ACHN (cell line): ENCODE results near the gene IPPK.

Source experiments
- DNase-seq: peaks from one replicate; pipeline ENCODE4 v3.0.0-alpha.2; 2015
- in situ Hi-C: cut with HindIII; loops from 2 replicates; pipeline ENCODE4 v1.10.0; 2017; ENCODE audit warnings: low sequenced_read_pairs, low pct_ligation_motif_present, low pct_unique_long_range_greater_than_20kb

The IPPK gene

DNA sequence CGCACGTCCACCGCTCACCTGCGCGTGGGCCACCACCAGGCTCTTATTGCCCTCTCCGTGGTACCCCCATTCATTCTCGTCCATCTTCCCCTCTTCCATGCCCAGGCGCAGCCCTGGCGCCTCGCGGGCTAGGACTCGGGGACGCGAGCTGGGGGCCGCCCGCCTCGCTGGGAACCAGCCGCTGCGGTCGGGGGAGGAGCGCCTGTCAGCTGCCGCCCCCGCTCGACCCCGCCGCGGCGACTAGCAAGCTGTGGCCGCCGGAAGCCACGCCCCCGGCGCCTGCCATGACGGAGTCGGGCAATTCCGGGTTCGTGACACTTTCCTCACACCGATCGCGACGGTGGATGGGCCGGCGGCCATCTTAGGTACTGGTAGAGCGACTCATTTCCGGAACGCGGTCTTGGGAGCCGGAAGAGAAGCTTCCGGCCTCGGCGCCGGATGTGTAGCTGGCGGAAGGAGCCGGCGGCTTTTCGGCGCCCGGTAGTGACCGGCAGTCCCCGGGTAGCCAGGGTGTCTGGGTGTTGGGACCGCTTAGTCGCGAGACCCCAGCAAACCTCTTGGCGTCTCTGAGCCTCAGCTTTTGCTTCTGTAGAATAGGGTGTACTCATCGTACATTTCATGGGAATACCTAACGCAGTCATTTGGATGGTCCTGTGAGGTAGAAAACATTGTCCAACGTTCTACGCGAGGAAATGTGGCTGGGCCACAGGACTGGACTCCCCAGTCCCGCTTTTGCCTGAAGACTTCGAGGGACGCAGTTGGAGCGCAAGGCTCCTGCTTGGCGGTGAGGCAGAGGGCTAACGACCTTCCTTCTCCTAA, at the start of gene IPPK:
IPPK (minus strand) TSS at position 242 of the 819 bp plus-strand sequence; CDS start at position 99, 143 bp downstream.
- in situ Hi-C loops = no loop called here
- peak; percentile 97 for DNase-seq

GRCh38 chr9:92719028-92719647, 49.2 kb upstream of the IPPK start:
- DNase-seq = no peak
- in situ Hi-C loops = no loop called here

GRCh38 chr9:92718086-92719001, 48.4 kb upstream of the IPPK start:
- in situ Hi-C loops = no loop called here

DNA sequence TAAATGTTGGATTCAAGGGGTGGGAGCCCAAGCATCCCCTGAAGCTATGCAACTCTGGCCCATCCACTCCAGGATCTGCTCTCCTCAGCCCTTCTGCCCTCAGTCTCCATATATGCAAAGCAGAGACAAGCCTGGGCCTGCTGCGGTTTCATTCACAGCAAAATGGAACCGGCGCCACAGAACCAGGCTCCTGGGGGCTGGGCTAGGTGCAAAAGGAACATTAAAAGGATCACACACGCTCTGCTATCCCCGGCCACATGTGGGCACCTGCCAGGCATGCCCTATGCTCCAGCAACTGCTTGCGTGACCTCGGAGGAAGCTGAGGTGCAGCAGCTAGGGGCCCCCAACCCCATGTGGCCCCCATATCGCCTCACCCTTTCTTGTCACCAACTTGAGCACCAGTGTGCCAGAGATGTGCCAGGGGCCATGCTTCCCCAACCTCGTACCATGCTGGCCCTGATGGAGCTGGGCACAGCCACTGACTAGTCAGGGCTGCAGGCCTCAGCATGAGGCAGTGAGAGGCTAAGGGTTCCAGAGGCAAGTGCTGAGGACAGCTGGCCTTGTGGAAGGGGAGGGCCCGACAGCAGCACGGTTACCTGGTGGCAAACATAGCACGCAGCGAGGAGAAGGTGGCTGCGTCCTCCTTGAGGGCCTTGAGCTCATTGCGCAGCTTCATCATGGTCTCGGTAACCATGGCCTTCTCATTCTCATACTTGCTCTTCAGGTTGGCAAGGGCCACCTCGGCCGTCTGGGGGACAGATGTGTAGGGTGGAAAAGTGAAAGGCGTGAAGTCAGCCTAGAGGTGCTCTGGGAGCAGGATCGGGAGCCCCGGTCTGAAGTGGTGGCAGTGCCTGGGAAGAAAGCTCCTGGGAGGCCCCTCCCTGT, 47.5 kb upstream of the IPPK start:
- no peak for DNase-seq
- in situ Hi-C loops = no loop called here

More at GRCh38 chr9:92718086-92719001, 48.4 kb upstream of the IPPK start:
- DNase-seq = no peak

- peak; percentile 44 for DNase-seq
- in situ Hi-C loops = no loop called here
Measured at GRCh38 chr9:92716557-92716956, 46.6 kb upstream of the IPPK start.

DNA sequence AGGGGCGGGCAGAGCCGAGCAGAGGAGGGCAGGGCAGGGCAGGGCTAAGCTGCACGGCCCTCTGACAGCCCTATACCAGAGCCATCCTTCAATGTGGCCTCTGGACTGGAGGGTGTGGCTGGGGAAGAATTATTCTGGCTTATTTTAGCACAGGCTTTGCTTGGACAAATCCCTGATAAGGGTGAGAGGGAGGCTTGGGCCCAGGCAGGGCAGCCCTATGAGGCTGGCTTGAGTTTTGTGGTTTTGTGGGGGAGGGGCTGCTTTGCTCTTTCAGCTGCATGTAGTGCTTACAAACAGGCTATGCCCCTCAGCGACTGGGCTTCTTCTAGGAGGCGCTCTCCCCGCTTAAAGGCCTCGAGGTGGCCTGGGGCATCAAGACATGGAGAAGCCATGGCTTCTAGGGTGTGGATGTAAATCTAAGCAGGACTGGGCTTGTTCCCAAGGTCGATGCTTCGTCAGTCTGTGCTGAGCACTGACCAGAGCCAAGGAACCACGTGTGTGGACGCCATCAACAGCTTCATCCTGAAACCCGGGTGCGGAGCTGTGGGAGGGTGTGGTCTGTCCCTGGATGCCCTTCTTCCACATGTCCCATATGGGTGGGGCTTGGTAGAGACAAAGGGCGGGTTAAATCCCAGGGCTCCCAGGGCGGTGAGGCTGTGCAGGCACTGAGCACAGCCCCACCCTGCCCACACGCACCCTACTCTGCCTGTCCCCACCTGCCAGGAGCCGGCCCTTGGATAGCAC, 45.7 kb upstream of the IPPK start:
- in situ Hi-C loops = no loop called here
- DNase-seq = no peak

- DNase-seq = no peak
- in situ Hi-C loops = no loop called here
Measured at GRCh38 chr9:92714787-92715487, 45.0 kb upstream of the IPPK start.

- in situ Hi-C loops = no loop called here
- DNase-seq = no peak
Measured at GRCh38 chr9:92714016-92714415, 44.1 kb upstream of the IPPK start.

DNA sequence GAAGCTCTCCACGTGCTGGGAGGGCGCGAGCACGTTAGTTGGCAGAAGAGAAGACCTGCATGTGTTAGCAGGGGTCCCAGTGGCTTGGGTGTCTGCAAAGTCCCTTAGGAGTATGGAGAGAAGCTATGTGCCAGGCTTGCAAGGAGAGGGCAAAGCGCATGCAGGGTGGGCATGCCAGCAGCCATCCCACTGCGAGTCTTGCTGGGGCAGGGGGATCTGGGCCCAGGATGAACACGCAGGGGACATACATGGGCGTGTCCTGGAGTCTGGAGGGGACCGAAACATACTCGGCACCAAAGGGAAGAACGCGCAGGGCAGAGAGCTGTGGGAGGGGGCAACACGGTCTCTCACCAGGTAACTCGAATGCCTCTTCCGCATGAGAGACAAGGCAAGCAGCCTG, 43.6 kb upstream of the IPPK start:
- in situ Hi-C loops = no loop called here
- no peak for DNase-seq

GRCh38 chr9:92712767-92713166, 42.8 kb upstream of the IPPK start:
- no peak for DNase-seq
- in situ Hi-C loops = no loop called here

GRCh38 chr9:92711844-92712243, 41.9 kb upstream of the IPPK start:
- in situ Hi-C loops = no loop called here
- DNase-seq = no peak

DNA sequence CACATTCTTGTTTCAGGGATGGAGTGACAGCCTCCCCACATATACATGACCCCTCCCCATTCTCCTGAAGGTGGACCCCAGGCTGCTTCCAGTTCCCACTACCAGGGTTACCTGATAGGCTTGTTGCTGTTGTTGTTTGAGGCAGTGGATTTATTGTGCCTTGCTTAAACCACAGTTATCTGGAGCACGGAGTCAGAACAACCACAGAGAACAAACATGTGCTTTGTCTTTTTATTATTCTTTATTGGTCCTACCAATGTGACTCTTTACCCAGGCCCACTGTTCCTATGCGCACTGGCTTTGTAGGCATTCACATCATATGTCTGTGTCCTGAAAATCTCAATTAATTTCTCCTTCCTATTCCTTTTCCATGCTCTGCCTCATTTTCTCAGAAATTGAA, 41.2 kb upstream of the IPPK start:
- DNase-seq = no peak
- in situ Hi-C loops = no loop called here

DNA sequence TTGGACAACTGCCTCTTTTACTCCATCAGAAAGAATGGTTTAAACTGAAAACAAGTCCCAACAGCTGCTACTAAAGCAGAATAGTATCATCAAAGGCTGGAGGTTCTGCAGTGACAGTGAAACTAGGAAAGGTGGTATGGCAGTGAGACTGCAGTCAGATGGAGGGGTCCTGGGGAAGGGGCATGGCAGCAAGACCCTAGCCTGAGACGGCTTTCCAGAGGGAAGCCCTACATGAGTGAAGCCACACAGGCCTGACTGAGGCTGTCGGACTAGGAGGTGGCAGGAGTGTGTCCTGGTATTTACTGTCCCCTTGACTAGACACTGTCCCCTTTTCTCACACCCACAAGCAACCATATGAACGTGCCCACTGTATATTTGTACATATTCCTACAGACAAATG, 40.4 kb upstream of the IPPK start:
- in situ Hi-C loops = no loop called here

GRCh38 chr9:92709954-92710353, 40.0 kb upstream of the IPPK start:
- in situ Hi-C loops = no loop called here
- no peak for DNase-seq

More for the DNA sequence above, 40.4 kb upstream of the IPPK start:
- DNase-seq = no peak

DNA sequence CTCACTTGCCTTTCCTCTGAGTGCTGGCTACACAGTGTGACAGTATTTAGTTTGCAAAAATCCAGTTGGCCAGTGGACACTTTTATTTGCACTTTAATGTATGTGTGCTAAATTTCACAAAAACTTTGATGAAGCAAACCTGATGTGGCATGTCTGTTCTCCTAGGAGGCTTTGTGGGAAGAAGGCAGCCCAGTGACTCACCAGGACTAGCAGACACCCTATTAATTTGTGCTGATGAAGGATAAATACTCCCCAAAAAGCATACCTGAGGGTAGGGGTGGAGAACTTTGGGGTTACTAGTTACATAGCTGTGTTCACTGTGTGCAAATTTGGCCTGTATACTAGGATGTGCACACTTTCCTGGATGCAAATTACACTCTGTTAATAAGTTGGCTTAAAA, 39.3 kb upstream of the IPPK start:
- in situ Hi-C loops = no loop called here
- DNase-seq = no peak

DNA sequence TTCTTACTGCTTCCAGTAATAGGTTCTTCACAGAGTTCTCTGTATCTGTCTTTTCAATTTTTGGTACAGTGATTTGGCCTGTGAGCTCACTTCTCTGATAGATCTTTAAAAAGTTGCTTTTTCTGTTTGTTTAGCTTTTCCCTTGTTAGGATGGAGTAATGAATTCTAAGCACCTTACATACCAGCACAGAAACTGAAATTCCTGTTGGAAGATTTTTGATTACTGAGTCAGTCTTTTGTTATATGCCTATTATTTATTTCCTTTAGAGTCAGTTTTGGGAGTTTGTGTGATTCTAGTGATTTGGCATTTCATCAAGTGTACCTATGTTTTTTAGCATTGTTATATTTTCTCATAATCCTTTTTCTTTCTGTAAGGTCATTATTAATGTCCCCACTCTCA, 37.6 kb upstream of the IPPK start:
- no peak for DNase-seq
- in situ Hi-C loops = no loop called here
